ENCODE data around the gene C15orf61.

The C15orf61 gene

GRCh38 chr15:67560320-67560719 is 39.4 kb downstream of the C15orf61 start:
- no peak overlapping the region for H3K27ac ChIP-seq
- TF ChIP-seq CTCF (IDR thresholded peaks at IDR 0.05), result no peak
- no peak for TF ChIP-seq ZFX (IDR thresholded peaks at IDR 0.05; ENCODE audit: borderline replicate concordance)

- no peak overlapping the region for H3K27ac ChIP-seq
- TF ChIP-seq CTCF (IDR thresholded peaks at IDR 0.05) (no peak), ZFX (IDR thresholded peaks at IDR 0.05; ENCODE audit: borderline replicate concordance) (no peak)
These were observed 42.2 kb downstream of the C15orf61 start for GRCh38 chr15:67563092-67563491.

GRCh38 chr15:67564021-67564967 is 43.4 kb downstream of the C15orf61 start:
- no peak overlapping the region for H3K27ac ChIP-seq
- TF ChIP-seq ZFX (IDR thresholded peaks at IDR 0.05; ENCODE audit: borderline replicate concordance) (no peak), CTCF (IDR thresholded peaks at IDR 0.05) (no peak)

GRCh38 chr15:67564968-67565345 is 44.0 kb downstream of the C15orf61 start:
- no peak overlapping the region for H3K27ac ChIP-seq
- no peak for TF ChIP-seq ZFX (IDR thresholded peaks at IDR 0.05; ENCODE audit: borderline replicate concordance)
- no peak for TF ChIP-seq CTCF (IDR thresholded peaks at IDR 0.05)

GRCh38 chr15:67569668-67570067 is 48.7 kb downstream of the C15orf61 start:
- TF ChIP-seq CTCF (IDR thresholded peaks at IDR 0.05), result no peak
- no peak overlapping the region for H3K27ac ChIP-seq

GRCh38 chr15:67570875-67571647 is 50.1 kb downstream of the C15orf61 start:
- H3K27ac ChIP-seq, result no peak overlapping the region
- TF ChIP-seq ZFX (IDR thresholded peaks at IDR 0.05; ENCODE audit: borderline replicate concordance), result no peak
- TF ChIP-seq CTCF (IDR thresholded peaks at IDR 0.05), result no peak
